ENCODE measurements around the gene SETD1B. TPM values are rescaled to one million over a fixed set of nuclear protein-coding genes. Genes with fewer than 3 reads are reported as not detected.

Gene SETD1B
- total and polyA plus RNA-seq, 2 donors (not counting 3 experiments of a cell fraction or from before 2014, with no cell fraction given) = 2.6 to 27.0 TPM

GRCh38 chr12:121845701-121846100 is 41.9 kb downstream of the SETD1B start:
- intact Hi-C loops (cut with micrococcal nuclease) = no loop called here
- Histone ChIP-seq H3K4me2 (ENCODE audit: insufficient read depth, low read length) (no peak overlapping the region), H4K20me1 (replicated peaks; ENCODE audit: control insufficient read depth, extremely low read depth, insufficient read depth, low read length) (no peaks in the 10 kb centered on the region), H2AFZ (ENCODE audit: low read depth, low read length) (no peak overlapping the region), H3K4me1 (ENCODE audit: control insufficient read depth, extremely low read depth, insufficient read depth, low read length) (no peaks in the 10 kb centered on the region), H3K36me3 (ENCODE audit: control insufficient read depth in 2 of 2, extremely low read depth in 1 of 2, insufficient read depth in 2 of 2, low read length in 2 of 2) (no peaks in the 10 kb centered on the region), H3K27me3 (ENCODE audit: control insufficient read depth in 2 of 2, insufficient read depth in 2 of 2, low read length in 2 of 2) (no peaks in the 10 kb centered on the region), H3K9ac (replicated peaks; ENCODE audit: extremely low read depth, insufficient read depth, low read length) (no peak overlapping the region), H3K9me3 (replicated peaks; ENCODE audit: control insufficient read depth, insufficient read depth, low read length) (no peaks in the 10 kb centered on the region), H3K9me1 (replicated peaks; ENCODE audit: control insufficient read depth, extremely low read depth, insufficient read depth, low read length) (no peaks in the 10 kb centered on the region), H3K4me3 (replicated peaks in 1 of 3; ENCODE audit: insufficient read depth in 1 of 3, low read depth in 1 of 3, low read length in 3 of 3) (no peak overlapping the region), H3K79me2 (ENCODE audit: control insufficient read depth, insufficient read depth, low read length) (no peaks in the 10 kb centered on the region), H3K27ac (ENCODE audit: insufficient read depth, low read depth, low read length) (no peak overlapping the region)
- no peak for FAIRE-seq
- no peak for DNase-seq (ENCODE audit: low read depth, low spot score)
- TF ChIP-seq POLR2A (IDR thresholded peaks at IDR 0.05; ENCODE audit: low read depth, low read length) (no peak), JUN (IDR thresholded peaks at IDR 0.05; ENCODE audit: borderline replicate concordance, insufficient read depth, insufficient read length, low read depth) (no peak), MYC (IDR thresholded peaks at IDR 0.05; ENCODE audit: low read depth, low read length) (no peak), EZH2 (IDR thresholded peaks at IDR 0.05; ENCODE audit: borderline replicate concordance, low read depth, low read length, severe bottlenecking) (no peak)
- POLR2A ChIA-PET = interaction anchor here (0.6 kb wide), 1 partner anchor 69 kb away, joined by 3 read pairs; no protein-coding TSS in a partner anchor
- dilution Hi-C loops (cut with MboI; ENCODE audit: extremely low pct_ligation_motif_present, low sequenced_read_pairs) = no loop called here
- CTCF ChIA-PET = interaction anchor here (0.7 kb wide), 1 partner anchor 51 kb away, joined by 3 read pairs; no protein-coding TSS in a partner anchor
- no TSS peak for BruUV-seq (replicated peaks)

DNA sequence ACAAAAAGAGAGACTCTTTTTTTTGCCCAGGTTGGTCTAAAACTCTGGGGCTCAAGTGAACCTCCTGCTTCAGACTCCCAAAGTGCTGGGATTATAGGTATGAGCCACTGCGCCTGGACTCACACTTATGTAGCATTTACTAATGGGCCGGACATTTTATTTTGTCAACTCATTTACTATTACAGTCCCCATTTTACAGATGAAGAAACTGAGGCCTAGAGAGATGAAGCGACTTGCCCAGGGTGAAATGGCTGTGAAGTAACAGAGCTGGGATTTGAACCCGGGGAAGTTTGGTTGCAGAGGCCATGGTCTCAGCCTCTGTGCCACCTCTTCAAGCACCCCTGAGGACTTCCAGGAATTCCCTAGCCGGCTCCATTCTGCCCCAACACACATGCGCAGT is 45.4 kb downstream of the SETD1B start:
- Histone ChIP-seq H3K4me3 (replicated peaks in 1 of 3; ENCODE audit: insufficient read depth in 1 of 3, low read depth in 1 of 3, low read length in 3 of 3) (no peak overlapping the region), H4K20me1 (replicated peaks; ENCODE audit: control insufficient read depth, extremely low read depth, insufficient read depth, low read length) (no peaks in the 10 kb centered on the region), H3K9ac (replicated peaks; ENCODE audit: extremely low read depth, insufficient read depth, low read length) (no peak overlapping the region), H3K4me2 (ENCODE audit: insufficient read depth, low read length) (no peak overlapping the region), H2AFZ (ENCODE audit: low read depth, low read length) (no peak overlapping the region), H3K9me1 (replicated peaks; ENCODE audit: control insufficient read depth, extremely low read depth, insufficient read depth, low read length) (no peaks in the 10 kb centered on the region), H3K79me2 (ENCODE audit: control insufficient read depth, insufficient read depth, low read length) (no peaks in the 10 kb centered on the region), H3K4me1 (ENCODE audit: control insufficient read depth, extremely low read depth, insufficient read depth, low read length) (no peaks in the 10 kb centered on the region), H3K27ac (ENCODE audit: insufficient read depth, low read depth, low read length) (no peak overlapping the region), H3K9me3 (replicated peaks; ENCODE audit: control insufficient read depth, insufficient read depth, low read length) (no peaks in the 10 kb centered on the region), H3K36me3 (ENCODE audit: control insufficient read depth in 2 of 2, extremely low read depth in 1 of 2, insufficient read depth in 2 of 2, low read length in 2 of 2) (no peaks in the 10 kb centered on the region), H3K27me3 (ENCODE audit: control insufficient read depth in 2 of 2, insufficient read depth in 2 of 2, low read length in 2 of 2) (no peaks in the 10 kb centered on the region)
- DNase-seq (ENCODE audit: low read depth, low spot score) = no peak
- no peak for FAIRE-seq
- intact Hi-C loops (cut with micrococcal nuclease) = no loop called here
- ChIA-PET POLR2A (no interaction called here), CTCF (interaction anchor here (1.0 kb wide), 1 partner anchor 21 kb away, joined by 3 read pairs; no protein-coding TSS in a partner anchor)
- no TSS peak for BruUV-seq (replicated peaks)
- dilution Hi-C loops (cut with MboI; ENCODE audit: extremely low pct_ligation_motif_present, low sequenced_read_pairs) = no loop called here
- TF ChIP-seq CTCF (IDR thresholded peaks at IDR 0.05; ENCODE audit: extremely low read depth in 1 of 2, insufficient read depth in 1 of 2, low read depth in 1 of 2, low read length in 2 of 2) (no peak), MYC (IDR thresholded peaks at IDR 0.05; ENCODE audit: low read depth, low read length) (no peak), MAX (IDR thresholded peaks at IDR 0.05; ENCODE audit: insufficient read depth, insufficient read length) (no peak), EZH2 (IDR thresholded peaks at IDR 0.05; ENCODE audit: borderline replicate concordance, low read depth, low read length, severe bottlenecking) (no peak), GATA2 (IDR thresholded peaks at IDR 0.05; ENCODE audit: insufficient read depth, insufficient read length, low read depth, low read length) (no peak), POLR2AphosphoS5 (IDR thresholded peaks at IDR 0.05; ENCODE audit: insufficient read depth, low read depth, low read length) (no peak), FOS (IDR thresholded peaks at IDR 0.05; ENCODE audit: borderline replicate concordance, insufficient read depth, low read length) (no peak), POLR2A (IDR thresholded peaks at IDR 0.05; ENCODE audit: low read depth, low read length) (no peak), JUN (IDR thresholded peaks at IDR 0.05; ENCODE audit: borderline replicate concordance, insufficient read depth, insufficient read length, low read depth) (no peak)

All from endothelial cell of umbilical vein (primary cell).